Measurements from ENCODE around the gene HUNK.
"Not testable (repeated sequence)": the region's sequence is repeated elsewhere in the genome, so short reads cannot be mapped to it uniquely, and the experiment has no call there.

Gene HUNK
- total RNA-seq = 0.17 to 0.24 reads per million in 2 experiments

DNA sequence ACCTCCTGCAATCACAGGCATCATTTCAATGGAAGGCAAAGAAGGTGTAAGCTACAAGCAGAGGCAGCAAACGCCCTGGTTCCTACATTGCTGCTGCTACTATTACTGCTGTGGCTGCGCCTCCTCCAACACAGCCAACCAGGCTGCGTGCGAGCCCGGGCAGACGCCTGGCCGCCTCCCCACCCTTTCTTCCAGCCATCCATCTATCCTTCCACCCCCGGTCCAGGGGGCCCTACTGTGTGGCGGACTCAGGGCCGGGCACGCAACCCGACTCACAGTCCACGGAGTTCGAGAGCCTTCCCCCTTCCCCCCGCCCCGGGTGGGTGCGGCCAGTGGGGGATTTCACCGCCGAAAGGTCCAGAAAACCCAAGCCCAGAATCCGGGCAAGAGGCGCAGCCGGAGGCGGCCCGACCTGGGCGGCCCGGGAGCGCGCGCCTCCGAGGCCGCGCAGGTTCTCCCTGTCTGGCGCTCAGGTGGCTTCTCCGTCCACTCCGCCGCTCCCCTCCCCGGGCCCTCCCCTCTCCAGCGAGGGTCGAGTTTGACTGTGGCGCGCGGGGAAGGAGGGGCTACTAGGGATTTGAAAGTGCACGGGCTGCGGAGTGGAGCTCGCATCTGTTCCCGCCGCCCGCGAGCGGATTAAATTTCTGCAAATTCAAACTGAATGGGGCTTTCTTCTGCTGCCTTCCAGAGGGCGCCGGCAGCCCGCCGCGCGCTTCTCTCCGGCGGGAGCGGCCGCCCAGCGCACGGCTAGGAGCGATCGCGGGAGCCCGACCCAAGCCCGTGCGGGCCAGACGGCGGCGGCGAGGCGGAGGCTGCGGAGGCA lies at the start of gene HUNK:
Gene HUNK, plus strand, starts transcription at position 569 of the 823 bp plus-strand sequence. CDS start 655 bp downstream, outside the sequence.
- DNase-seq (ENCODE audit: low read depth) = no peak

DNA sequence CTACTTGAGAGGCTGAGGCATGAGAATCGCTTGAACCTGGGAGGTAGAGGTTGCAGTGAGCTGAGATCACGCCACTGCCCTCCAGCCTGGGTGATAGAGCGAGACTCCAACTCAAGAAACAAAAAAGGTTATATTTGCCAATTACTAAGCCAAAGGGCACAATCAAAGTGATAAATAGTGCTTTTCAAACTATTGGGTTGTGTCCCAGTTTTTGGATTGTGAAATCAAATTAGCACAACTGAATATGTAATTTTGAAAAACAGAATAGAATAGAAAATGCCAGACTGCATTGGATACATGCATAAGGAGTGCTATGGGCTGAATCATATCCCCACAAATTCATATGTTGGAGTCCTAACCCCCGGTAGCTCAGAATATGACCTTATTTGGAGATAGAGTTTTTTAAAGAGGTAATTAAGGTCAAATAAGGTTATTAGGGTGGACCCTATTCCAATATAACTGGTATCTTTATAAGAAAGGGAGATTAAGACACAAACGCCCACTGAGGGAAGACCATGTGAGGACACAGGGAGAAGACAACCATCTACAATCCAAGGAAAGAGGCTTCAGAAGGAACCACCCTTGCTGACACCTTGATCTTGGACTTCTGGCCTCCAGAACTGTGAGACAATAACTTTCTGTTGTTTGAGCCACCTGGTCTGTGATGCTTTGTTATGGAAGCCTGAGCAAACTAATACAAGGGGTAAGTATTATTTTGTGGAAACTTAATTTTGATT lies 42.9 kb upstream of the HUNK start:
- DNase-seq (ENCODE audit: low read depth) = no peak

DNA sequence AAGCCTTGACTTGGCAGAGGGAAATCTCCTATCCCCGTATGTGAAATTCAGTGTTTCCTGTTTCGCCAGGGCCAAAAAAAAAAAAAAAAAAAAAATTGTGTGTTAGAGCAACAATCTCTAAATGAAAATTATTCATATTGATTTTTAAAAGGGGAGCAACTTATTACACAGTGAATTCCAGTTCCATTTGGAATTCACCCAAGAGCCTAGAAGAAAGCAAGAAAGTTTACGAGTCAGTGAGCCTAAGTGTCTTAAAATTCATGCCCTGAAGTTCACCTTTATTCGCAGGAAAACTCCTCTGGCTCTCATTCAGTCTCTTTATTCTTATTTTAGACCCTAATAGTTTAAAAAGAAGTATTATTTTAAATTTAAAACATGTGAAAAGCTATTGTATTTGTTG lies 42.1 kb upstream of the HUNK start:
- no peak for DNase-seq (ENCODE audit: low read depth)

DNA sequence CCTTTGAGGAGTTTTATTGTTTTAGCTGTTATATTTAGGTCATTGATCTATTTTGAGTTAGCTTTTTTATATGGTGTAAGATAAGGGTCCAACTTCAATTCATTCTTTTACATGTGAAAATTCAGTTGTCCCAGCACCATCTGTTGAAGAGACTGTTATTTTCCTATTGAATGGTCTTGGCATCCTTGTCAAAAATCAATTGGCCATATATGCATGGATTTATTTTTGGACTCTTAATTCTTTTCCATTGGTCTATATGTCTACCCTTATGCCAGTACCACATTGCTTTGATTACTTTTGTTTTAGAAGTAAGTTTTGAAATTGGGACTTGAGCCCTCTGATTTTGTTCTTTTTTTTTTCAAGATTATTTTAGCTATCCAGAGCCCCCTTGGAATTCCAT lies 35.8 kb upstream of the HUNK start:
- DNase-seq (ENCODE audit: low read depth) = no peak

DNA sequence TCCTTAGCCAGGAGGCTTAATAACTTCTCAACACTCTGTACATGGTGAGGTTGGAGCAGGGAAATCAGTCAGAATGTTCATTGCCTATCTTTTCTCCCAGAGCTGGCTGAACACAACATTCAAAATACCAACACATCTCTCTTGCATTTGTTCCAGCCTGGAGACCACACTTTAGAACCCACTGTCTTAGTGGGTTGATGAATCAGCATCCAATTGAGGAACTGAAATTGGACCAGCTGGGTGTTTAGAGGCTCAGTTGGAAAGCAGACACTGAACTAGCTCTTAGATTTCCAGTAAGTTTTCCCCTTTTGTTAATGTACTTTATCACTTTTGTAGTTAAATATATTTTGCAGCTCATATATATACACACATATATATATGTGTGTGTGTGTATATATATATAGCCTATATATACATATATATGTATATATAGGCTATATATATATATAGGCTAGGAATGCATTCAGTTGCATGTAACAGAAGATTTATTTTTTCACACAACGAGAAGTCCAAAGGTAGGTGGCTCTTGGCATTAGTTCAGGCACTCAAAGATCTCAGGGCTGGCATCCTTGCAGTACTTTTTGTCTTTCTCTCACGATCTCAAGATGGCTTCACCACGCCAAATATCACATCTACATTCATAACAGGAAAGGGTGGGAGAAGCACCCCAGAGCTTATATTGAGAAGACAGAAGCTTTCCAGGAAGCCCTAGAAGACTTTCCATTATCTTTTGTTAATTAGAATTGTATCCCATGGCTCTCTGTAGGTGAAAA lies 35.0 kb upstream of the HUNK start:
- DNase-seq (ENCODE audit: low read depth) = no peak

DNA sequence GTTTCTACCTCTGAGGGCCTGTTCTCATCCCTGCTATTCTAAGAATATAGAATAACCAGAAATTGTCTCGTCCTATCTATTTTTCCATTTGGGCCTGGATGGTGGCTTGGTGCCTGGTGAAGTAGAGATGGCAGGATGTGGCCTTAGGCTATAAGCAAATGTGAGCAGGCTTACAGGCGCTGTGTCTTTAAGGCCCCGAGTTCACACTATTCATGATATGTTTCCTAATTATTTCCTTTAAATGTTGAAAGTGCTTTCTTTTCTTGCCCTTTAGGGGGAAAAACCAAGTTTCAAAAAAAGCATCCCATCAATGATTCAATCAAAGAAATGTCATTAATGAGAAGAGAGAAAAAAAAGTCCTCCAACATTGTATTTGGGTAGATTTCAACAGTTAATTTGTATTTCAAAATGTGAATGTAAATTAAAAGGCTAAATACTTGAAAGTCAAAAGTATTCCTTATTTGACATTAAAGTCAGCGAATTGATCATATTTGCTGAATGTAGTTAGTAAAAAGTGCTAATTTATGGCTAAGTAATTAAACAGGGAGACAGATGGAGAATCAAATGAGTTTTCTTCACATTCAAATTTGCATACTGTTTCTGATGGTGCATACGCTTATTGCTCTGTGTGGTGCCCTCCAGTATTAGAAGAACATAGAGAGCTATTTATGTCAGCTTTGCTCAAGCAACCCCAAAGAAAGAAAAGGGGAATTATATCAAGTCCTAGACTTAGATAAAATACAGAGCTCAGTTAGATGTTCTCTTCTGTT lies 34.0 kb upstream of the HUNK start:
- no peak for DNase-seq (ENCODE audit: low read depth)

DNA sequence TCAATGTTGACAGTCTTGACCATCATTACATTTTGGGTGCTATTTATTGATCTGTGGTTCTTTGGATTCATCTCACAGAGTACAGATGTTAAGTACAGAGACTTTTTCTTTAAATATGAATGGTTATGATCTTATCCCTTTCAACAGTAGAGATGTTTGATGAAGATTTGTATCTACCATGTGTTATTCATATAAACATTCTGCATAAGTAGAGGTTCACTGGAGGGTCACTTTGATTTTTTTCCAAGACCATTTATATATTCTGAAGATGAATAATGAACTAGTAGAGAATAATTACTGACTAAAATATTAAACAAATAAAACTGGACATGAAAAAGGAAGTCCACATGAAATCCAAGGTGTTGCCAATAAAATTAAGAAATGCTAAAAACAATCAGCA lies 28.6 kb upstream of the HUNK start:
- no peak for DNase-seq (ENCODE audit: low read depth)

DNA sequence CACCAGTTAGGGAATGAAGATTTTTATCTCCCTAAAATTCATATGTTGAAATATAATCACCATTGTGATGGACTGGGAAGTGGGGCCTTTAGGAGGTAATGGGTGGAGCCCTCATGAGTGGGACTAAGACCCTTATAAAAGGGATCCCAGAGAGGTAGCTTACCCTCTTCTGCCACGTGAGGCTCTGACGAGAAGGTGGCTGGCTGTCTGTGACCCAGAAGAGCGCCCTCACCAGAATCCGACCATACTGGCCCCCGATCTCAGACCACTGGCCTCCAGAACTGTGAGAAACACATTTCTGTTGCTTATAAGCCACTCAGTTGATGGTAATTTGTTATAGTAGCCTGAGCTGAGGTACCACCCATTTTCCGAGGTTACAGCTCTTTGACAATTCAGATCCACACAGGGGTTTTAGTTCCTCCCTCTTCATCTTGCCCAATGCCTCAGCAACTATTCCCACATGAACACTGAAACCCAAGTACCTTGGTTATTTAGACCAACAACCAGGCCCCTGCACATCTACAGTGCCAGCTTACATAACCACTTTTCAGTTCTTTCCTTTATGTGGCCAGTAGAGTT lies 27.6 kb upstream of the HUNK start:
- no peak for DNase-seq (ENCODE audit: low read depth)

DNA sequence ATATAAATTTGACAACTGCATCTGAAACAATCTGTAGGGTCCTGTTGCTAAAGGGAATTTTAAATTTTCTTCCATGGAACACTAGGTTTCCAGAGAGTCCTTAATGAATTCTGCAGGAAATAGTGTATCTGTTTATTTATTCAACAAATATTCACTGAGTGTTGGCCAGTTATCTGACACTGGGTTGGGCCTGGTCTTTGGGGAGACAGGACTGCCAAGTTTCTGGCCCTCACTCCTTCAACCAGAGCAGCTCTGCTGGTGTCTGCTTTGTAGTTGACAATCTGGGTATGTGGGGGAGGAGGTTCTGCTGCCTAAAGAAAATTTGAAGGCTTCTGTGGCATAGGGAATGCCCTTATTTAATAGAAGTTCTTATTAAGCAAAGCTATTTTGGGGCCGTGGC lies 26.1 kb upstream of the HUNK start:
- no peak for DNase-seq (ENCODE audit: low read depth)

DNA sequence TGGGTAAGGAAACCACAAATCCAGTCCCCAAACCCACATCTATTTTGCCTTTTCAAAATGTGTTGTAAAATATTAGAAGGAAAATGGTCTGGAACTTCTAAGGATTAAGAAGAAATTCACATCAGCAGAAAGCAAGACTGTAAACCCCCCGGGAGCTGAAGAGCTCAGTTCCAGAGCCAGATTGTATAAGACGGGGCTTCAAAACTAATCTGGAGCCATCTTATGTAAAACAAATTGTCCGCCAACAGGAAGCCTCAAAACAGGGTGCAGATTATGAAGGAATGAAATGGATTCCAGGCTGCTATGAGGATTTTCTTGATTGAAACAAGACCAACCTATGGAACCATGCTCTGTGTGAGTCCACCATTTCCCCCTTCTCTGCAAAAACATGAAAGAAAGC lies 25.1 kb upstream of the HUNK start:
- no peak for DNase-seq (ENCODE audit: low read depth)

DNA sequence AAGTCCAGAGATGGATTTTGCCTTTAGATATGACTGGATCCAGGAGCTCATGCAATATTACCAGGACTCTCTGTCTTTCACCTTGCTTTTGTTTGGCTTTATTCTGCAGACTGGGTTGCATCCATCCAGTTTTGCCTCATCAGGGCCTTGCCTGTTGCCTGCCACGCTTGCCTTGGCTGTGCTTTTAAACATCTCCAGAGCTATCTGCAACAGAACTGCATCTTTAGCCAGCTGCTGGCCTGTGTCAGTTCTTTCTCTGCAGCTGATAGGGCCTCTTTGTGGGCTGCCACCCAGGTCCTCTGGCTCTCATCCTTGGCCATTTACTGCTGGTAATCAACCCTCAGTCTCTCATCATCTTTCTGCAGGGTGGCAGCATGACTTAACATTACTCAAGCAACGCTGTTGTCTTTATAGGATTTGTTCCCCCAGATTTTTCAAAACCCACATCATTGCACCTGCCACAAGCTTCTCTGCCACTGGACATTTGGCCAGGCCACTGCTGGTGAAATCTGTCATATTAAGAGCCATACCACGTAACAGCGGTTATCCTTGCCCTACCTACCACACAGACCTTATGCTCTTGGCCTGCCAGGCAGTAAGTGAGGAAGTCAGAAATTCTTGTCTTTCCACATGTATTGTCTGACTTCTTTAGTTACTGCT lies 24.4 kb upstream of the HUNK start:
- no peak for DNase-seq (ENCODE audit: low read depth)

DNA sequence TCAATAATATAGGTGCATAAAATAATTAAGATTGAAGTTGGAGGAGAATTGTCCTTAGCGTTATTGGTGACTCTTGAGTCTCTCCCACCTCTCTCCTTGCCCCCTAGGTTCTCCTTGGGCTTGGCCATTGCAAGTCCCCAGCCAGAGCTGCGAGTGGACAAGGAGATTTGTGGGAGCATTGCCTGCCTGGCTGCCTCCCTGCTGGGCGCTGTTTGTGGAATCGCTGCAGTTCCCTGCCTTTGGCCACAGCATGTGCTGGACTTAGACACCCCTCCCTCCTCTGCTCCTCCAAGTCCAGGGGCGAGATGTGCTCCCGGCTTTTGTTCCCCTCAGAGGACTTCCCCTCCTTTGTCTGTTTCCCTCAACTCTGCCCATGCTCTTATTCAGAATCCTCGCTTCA lies 21.9 kb upstream of the HUNK start:
- DNase-seq (ENCODE audit: low read depth) = no peak

DNA sequence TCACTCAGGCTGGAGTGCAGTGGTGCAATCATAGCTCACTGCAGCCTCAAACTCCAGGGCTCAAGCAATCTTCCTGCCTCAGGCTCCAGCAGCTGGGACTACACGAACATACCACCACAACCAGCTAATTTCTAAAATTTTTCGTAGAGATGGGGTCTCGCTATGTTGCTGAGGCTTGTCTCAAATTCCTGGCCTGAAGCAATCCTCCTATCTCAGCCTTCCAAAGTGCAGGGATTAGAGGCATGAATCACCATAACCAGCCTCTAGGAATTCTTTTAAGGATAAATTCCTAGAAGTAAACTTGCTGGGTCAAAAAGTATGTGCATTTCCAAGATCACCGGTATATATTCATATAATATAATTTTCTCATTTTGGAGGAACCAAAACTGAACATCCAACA lies 17.6 kb upstream of the HUNK start:
- no peak for DNase-seq (ENCODE audit: low read depth)

DNA sequence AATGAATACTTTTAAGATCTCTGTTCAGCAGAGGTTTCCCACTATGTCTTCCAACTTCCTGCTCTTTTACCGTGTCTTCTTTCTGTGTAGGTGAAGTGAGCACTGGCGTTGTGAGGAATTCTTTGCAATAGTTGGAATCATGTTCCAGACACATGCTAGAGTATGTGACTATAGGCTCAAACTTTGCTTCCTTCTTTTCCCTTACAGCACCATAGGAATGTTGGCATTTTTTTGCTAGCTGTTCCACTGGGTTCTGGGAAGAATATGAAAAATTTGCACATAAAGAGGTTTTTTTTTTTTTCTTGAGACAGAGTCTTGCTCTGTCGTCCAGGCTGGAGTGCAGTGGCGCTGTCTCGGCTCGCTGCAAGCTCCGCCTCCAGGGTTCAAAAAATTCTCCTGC lies 15.7 kb upstream of the HUNK start:
- DNase-seq (ENCODE audit: low read depth) = no peak

DNA sequence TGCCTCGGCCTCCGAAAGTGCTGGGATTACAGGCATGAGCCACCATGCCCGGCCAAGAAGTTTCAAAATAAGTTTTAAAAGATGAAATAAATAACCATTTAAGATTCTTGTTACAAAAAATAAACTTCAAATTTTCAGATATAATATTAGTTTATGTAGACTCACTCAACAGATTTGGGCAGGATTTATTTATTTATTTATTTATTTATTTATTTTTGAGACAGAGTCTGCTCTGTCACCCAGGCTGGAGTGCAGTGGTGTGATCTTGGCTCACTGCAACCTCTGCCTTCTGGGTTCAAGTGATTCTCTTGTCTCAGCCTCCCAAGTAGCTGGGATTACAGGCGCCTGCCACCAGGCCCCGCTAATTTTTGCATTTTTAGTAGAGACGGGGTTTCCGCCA lies 15.2 kb upstream of the HUNK start:
- DNase-seq (ENCODE audit: low read depth) = not testable (repeated sequence)

DNA sequence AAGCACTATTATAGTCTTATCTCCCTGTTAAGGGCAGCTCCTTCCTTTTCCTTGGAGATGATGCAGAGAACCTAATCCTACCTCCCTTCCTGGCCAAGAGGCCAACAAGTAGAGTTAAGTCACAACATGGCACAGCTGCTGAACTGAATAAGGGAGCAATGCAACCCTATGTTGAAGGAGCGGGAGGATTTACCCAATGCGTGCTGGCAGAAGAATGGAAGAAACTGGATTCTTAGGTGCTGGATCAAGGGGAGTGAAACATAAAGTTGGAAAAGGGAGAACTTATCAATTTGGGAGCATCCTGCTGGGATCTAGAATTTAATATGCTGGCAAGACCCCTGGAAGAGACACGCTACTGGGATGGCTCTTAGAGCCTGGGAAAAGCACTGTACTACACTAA lies 12.0 kb upstream of the HUNK start:
- DNase-seq (ENCODE audit: low read depth) = no peak

DNA sequence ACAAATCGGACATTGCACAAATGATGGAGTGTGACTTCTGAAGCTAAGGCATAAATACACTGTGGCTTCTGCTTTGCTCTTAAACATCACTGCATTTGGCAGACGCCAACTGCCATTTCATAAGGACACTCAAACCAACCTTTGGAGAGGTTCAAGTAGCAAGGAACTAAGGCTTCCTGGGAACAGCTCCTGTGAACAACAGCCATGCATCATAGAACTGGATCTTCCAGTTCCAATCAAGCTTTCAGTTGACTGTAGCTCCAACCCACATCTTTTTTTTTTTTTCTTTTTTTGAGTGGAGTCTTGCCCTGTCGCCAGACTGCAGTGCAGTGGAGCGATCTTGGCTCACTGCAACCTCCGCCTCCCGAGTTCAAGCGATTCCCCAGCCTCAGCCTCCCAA lies 10.7 kb upstream of the HUNK start:
- no peak for DNase-seq (ENCODE audit: low read depth)

DNA sequence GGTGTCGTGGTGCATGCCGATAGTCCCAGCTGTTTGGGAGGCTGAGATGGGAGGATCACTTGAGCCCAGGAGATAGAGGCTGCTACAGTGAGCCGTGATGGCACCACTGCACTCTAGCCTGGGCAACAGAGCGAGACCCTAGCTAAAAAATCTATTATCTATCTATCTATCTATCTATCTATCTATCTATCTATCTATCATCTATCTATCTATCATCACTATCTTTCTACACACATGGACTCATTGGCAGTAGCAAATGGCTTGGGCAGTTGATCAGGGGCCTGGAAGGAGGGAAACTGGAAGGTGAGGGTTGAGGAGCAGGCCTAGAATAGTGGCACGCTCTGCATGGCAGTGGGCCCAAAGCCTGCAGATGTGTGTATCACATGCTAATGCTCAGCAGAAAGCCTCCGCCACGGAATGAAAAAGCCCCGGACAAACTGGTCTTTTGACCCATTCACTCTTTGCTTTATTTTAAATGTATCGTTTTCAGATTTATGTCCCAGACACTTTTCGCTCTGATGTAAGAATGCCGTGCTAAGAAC lies 7.3 kb upstream of the HUNK start:
- DNase-seq (ENCODE audit: low read depth) = no peak

DNA sequence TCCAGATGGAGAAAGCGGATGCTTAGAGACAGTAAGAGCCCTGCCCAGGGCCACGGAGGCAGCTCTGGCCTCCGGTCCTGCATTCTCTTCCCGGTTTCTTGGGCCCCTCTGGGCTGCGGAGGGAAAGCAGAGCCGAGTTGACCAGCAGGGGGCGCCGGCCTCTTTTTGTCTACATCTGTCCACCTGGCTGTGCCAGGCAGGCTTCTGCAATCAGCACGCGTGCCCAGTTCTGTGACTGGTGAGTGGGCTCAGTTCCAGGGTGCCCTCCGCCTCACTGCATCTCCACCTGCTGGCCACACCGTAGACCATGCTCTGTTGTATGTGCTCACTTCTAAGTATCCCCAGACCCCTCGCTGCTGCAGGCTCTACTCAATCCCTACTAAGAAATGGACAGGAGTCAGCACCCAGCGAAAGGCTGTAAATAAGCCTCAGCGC lies 6.7 kb upstream of the HUNK start:
- DNase-seq (ENCODE audit: low read depth) = peak; percentile 40

DNA sequence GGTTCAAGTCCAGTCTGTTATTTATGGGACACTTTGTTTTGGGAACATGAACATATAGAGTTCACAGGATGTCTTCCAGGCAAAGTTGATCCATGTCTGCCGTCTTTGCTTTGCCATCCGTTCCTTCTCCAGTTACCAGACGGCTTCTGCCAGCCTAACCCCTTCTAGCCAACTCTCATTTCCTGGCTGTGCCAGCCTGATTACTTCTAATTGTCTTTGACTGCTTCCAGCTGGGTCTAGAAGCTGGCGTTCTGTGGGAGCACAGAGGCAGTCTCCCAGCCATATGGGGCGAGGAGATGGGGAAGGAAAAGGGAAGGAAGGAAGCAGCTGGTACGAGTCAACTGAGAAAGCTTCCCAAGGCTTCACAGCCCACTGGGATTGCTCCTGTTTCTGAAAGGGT lies 3.1 kb upstream of the HUNK start:
- no peak for DNase-seq (ENCODE audit: low read depth)

All from T follicular helper cell (primary cell).